ENCODE data around the gene CACHD1. TPM values are rescaled to one million over a fixed set of nuclear protein-coding genes. Genes with fewer than 3 reads are reported as not detected.
A peak's percentile ranks its signal among the peaks of the same experiment; 100 is the strongest.

Gene CACHD1
- total and polyA plus RNA-seq, 2 of the 4 experiments (the other 2 are of a cell fraction): 2.9 to 5.9 TPM

DNA sequence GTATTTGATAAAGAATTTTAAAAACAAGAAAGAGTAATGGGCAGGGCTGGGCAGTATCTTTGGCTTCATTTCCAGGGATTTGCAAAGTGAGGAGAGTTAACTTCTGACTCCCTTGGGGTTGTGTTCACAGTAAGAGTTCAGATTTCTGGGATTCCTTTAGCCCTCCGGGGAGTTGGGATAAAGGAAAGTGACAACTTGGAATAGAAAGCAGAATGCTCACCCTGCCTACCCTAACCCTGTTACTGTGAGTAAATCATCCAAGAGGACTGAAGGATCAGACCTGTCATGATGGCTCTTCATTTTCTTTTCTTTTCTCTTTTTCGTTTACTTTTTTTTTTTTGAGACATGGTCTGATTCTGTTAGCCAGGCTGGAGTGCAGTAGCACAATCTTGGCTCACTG lies 76.1 kb downstream of the CACHD1 start:
- Histone ChIP-seq H2BK20ac (ENCODE audit: low read depth, low read length) (no peak overlapping the region), H4K20me1 (ENCODE audit: insufficient read depth, low read length) (no peaks in the 10 kb centered on the region), H3K9me1 (ENCODE audit: insufficient read depth, low read length) (0 out of 2 replicates have a peak, but pooled peaks cover 3% of the 10 kb centered on the region), H3K79me1 (ENCODE audit: low read depth in 1 of 2, low read length in 2 of 2) (no peaks in the 10 kb centered on the region), H3K4me2 (ENCODE audit: low read depth, low read length) (no peak overlapping the region), H2BK5ac (ENCODE audit: low read depth, low read length, poor library complexity, severe bottlenecking) (no peak overlapping the region), H3K9me3 (ENCODE audit: control insufficient read depth, insufficient read depth, low read length) (no peaks in the 10 kb centered on the region), H2AFZ (replicated peaks; ENCODE audit: low read length, poor library complexity) (no peak overlapping the region), H3K36me3 (ENCODE audit: control insufficient read depth, insufficient read depth, low read length) (no peaks in the 10 kb centered on the region), H3K27ac (ENCODE audit: insufficient read depth, low read length) (no peak overlapping the region), H3K14ac (replicated peaks; ENCODE audit: low read depth, low read length) (0 out of 2 replicates have a peak overlapping the region, but pooled peaks have one; percentile 11), H2BK15ac (ENCODE audit: low read depth, low read length) (no peak overlapping the region), H4K8ac (ENCODE audit: low read depth in 2 of 2, low read length in 2 of 2) (no peak overlapping the region), H3K4ac (ENCODE audit: low read depth, low read length) (no peak overlapping the region), H3K27me3 (ENCODE audit: control insufficient read depth, insufficient read depth, low read length) (no peaks in the 10 kb centered on the region), H3K4me1 (ENCODE audit: control insufficient read depth, insufficient read depth, low read length) (peaks cover 3% of the 10 kb centered on the region), H4K91ac (ENCODE audit: insufficient read depth, low read depth, low read length) (no peak overlapping the region), H3K56ac (ENCODE audit: extremely low read depth, insufficient read depth, low read length) (no peak overlapping the region), H3K23ac (ENCODE audit: low read depth, low read length) (no peak overlapping the region), H2AK5ac (ENCODE audit: low read depth, low read length) (no peak overlapping the region), H3K18ac (ENCODE audit: low read depth, low read length) (no peak overlapping the region), H2AK9ac (replicated peaks; ENCODE audit: low read depth, low read length, poor library complexity) (no peak overlapping the region), H2BK120ac (ENCODE audit: low read depth, low read length) (no peak overlapping the region), H4K5ac (ENCODE audit: low read depth, low read length) (no peak overlapping the region), H3K4me3 (ENCODE audit: insufficient read depth, low read depth, low read length) (no peak overlapping the region), H3K9ac (ENCODE audit: low read depth, low read length) (no peak overlapping the region)
- POLR2A ChIA-PET (ENCODE audit: unreplicated experiment): no interaction called here
- in situ Hi-C loops (cut with MboI; ENCODE audit: low sequenced_read_pairs) (no loop called here), dilution Hi-C loops (cut with HindIII; ENCODE audit: low sequenced_read_pairs, unreplicated experiment) (no loop called here), intact Hi-C loops (cut with micrococcal nuclease) (no loop called here)
- ATAC-seq (ENCODE audit: low read depth): no peak
- TF ChIP-seq, protein P1, sequence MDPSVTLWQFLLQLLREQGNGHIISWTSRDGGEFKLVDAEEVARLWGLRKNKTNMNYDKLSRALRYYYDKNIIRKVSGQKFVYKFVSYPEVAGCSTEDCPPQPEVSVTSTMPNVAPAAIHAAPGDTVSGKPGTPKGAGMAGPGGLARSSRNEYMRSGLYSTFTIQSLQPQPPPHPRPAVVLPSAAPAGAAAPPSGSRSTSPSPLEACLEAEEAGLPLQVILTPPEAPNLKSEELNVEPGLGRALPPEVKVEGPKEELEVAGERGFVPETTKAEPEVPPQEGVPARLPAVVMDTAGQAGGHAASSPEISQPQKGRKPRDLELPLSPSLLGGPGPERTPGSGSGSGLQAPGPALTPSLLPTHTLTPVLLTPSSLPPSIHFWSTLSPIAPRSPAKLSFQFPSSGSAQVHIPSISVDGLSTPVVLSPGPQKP (IDR thresholded peaks at IDR 0.05; ENCODE audit: borderline replicate concordance, low read depth, low read length): no peak
- TF ChIP-seq CHD1 (IDR thresholded peaks at IDR 0.05; ENCODE audit: low read depth, low read length) (no peak), BHLHE40 (IDR thresholded peaks at IDR 0.05; ENCODE audit: low read depth, low read length) (no peak), MAFK (IDR thresholded peaks at IDR 0.05; ENCODE audit: low read depth, low read length) (no peak), RFX5 (IDR thresholded peaks at IDR 0.05; ENCODE audit: low read depth, low read length) (no peak), MAZ (IDR thresholded peaks at IDR 0.05; ENCODE audit: borderline replicate concordance, low read depth, low read length) (no peak), POLR2A (IDR thresholded peaks at IDR 0.05; ENCODE audit: low read depth, low read length) (no peak), CEBPB (IDR thresholded peaks at IDR 0.05; ENCODE audit: low read depth, low read length) (no peak), RCOR1 (IDR thresholded peaks at IDR 0.05; ENCODE audit: insufficient replicate concordance, low read length) (no peak), SMC3 (IDR thresholded peaks at IDR 0.05; ENCODE audit: low read depth, low read length) (no peak), RAD21 (IDR thresholded peaks at IDR 0.05; ENCODE audit: low read length) (no peak), MXI1 (IDR thresholded peaks at IDR 0.05; ENCODE audit: borderline replicate concordance, low read depth, low read length) (no peak), FOS (IDR thresholded peaks at IDR 0.05; ENCODE audit: low read depth, low read length) (no peak), NFE2L2 (IDR thresholded peaks at IDR 0.05; ENCODE audit: low read depth, low read length) (no peak)
- TF ChIP-seq, protein P2, sequence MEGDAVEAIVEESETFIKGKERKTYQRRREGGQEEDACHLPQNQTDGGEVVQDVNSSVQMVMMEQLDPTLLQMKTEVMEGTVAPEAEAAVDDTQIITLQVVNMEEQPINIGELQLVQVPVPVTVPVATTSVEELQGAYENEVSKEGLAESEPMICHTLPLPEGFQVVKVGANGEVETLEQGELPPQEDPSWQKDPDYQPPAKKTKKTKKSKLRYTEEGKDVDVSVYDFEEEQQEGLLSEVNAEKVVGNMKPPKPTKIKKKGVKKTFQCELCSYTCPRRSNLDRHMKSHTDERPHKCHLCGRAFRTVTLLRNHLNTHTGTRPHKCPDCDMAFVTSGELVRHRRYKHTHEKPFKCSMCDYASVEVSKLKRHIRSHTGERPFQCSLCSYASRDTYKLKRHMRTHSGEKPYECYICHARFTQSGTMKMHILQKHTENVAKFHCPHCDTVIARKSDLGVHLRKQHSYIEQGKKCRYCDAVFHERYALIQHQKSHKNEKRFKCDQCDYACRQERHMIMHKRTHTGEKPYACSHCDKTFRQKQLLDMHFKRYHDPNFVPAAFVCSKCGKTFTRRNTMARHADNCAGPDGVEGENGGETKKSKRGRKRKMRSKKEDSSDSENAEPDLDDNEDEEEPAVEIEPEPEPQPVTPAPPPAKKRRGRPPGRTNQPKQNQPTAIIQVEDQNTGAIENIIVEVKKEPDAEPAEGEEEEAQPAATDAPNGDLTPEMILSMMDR (conservative IDR thresholded peaks at IDR 0.05; ENCODE audit: low read depth, low read length): no peak
- TF ChIP-seq, protein P3, sequence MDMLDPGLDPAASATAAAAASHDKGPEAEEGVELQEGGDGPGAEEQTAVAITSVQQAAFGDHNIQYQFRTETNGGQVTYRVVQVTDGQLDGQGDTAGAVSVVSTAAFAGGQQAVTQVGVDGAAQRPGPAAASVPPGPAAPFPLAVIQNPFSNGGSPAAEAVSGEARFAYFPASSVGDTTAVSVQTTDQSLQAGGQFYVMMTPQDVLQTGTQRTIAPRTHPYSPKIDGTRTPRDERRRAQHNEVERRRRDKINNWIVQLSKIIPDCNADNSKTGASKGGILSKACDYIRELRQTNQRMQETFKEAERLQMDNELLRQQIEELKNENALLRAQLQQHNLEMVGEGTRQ (IDR thresholded peaks at IDR 0.05; ENCODE audit: low read depth, low read length): no peak
- no peak for DNase-seq
- 38% methylated on average over 1 of the region's 2 CpGs; no CpG with 5 or more reads in 1 of the 2 experiments for WGBS, 2 experiments (ENCODE audit: extremely low coverage in 2 of 2, insufficient read length in 1 of 2)
- CTCF ChIA-PET: no interaction called here
- no TSS peak for BruUV-seq (replicated peaks)
